SU-DHL-6 (cell line): ENCODE results near the gene THBS2.

Experiments used
- H2AFZ ChIP-seq: fragments of 200-600 bp; sonication (generic); 2 replicates; pipeline ENCODE4 v1.6.1; 2014; ENCODE audit warnings: low read depth, mild to moderate bottlenecking, moderate library complexity, mixed read lengths, antibody characterized with exemption, low read length; ENCODE audit not compliant: severe bottlenecking
- H3F3A ChIP-seq: fragments of 200-600 bp; shearing (Covaris generic); 2 replicates; pipeline ENCODE4 v1.6.0; 2016; ENCODE audit warnings: antibody characterized with exemption, mild to moderate bottlenecking; ENCODE audit not compliant: insufficient read depth
- H3K27ac ChIP-seq: fragments of 200-600 bp; sonication (generic); 2 replicates; pipeline ENCODE4 v1.5.1; 2016; ENCODE audit warnings: low read depth, mild to moderate bottlenecking, low read length, moderate library complexity, mixed read lengths
- H3K27me3 ChIP-seq: fragments of 200-600 bp; sonication (generic), shearing (Covaris generic); 2 replicates; pipeline ENCODE4 v1.6.0; 2014; ENCODE audit warnings: mild to moderate bottlenecking, low read length
- H3K36me3 ChIP-seq: fragments of 200-600 bp; sonication (generic); 2 replicates; pipeline ENCODE4 v1.6.1; 2014; ENCODE audit warnings: mild to moderate bottlenecking, low read length, mixed read lengths
- H3K4me2 ChIP-seq: fragments of 300-600, 200-600 bp; shearing (Covaris generic), sonication (generic); 2 replicates; pipeline ENCODE4 v1.6.0; 2014; ENCODE audit warnings: low read length, low read depth, mild to moderate bottlenecking; ENCODE audit not compliant: poor library complexity, severe bottlenecking
- H3K4me3 ChIP-seq: fragments of 200-600 bp; sonication (generic); 2 replicates; pipeline ENCODE4 v1.5.1; 2014; ENCODE audit warnings: antibody characterized with exemption, low read length, mild to moderate bottlenecking, mixed read lengths; ENCODE audit not compliant: insufficient read depth, poor library complexity, severe bottlenecking
- H3K79me2 ChIP-seq: fragments of 200-600 bp; sonication (generic); 2 replicates; pipeline ENCODE4 v1.6.1; 2014; ENCODE audit warnings: mild to moderate bottlenecking, low read length, moderate library complexity; ENCODE audit not compliant: insufficient read depth
- H3K9ac ChIP-seq: fragments of 200-600 bp; sonication (generic); 2 replicates; pipeline ENCODE4 v1.7.0; 2014; ENCODE audit warnings: mild to moderate bottlenecking, low read length
- H3K9me2 ChIP-seq: fragments of 200-600 bp; sonication (generic); replicated peaks from 2 replicates; pipeline ENCODE4 v1.6.1; 2014; ENCODE audit warnings: low read length; ENCODE audit not compliant: insufficient read depth
- H3K9me3 ChIP-seq: fragments of 200-600 bp; sonication (generic); 2 replicates; pipeline ENCODE4 v1.6.1; 2014; ENCODE audit warnings: low read length, mixed read lengths; ENCODE audit not compliant: insufficient read depth
- H4K20me1 ChIP-seq: fragments of 200-600 bp; sonication (generic); 2 replicates; pipeline ENCODE4 v1.6.1; 2014; ENCODE audit warnings: low read depth, mild to moderate bottlenecking, antibody characterized with exemption, low read length, moderate library complexity, mixed read lengths
- EZH2phosphoT487 ChIP-seq: fragments of 200-600 bp; sonication (generic), shearing (Covaris generic); conservative IDR thresholded peaks from 2 replicates; pipeline ENCODE4 v1.6.1; 2018; ENCODE audit warnings: mild to moderate bottlenecking, antibody characterized with exemption, low read length, moderate library complexity, mixed read lengths
- TF ChIP-seq, protein P1 (sequence below): fragments of 200-600 bp; sonication (generic); IDR thresholded peaks from one replicate; pipeline ENCODE4 v1.5.1; 2017; ENCODE audit warnings: antibody characterized with exemption, mild to moderate bottlenecking, low read length, moderate library complexity; ENCODE audit not compliant: insufficient read depth, poor library complexity, severe bottlenecking

Gene THBS2

DNA sequence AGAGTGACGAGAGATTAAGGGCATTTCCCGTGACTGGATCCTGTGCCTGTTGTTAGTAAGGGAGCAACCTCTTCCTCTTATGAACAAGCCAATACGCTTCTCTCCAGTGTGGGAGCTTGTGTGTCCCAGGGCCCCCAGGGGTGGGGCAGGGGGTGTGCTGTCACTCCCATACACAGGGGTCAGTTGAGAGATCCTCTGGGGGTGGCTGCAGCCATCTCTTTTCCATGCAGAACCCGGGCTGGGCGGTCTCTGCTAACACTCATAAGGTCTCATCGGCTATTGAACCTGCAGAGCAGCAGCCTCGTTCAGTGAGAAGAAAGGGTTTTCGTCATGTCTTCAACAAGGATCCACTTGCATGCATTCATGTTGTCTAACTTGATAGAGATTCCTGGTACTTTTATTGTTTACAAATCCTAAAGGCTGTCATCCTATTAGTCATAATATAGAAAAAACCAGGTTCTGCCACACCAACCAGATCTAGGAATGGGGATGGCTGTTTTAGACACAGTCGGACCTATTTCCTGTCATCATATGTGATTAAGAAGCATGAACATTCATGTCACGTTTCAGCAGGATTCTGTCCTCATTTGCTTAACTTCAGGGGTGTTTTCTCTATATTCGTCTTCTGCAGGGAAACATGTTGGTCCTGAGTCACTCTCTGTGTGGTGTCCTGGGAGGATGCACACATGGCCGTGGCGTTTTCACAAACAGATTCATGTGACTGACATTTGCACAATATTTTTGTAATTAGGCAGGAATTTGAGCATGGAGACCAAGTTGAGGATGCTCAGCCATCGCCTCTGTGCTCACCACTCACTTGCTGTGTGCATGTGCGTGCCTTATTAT, 13.3 kb upstream of the THBS2 start:
- no peak for TF ChIP-seq EZH2phosphoT487
- TF ChIP-seq, protein P1, sequence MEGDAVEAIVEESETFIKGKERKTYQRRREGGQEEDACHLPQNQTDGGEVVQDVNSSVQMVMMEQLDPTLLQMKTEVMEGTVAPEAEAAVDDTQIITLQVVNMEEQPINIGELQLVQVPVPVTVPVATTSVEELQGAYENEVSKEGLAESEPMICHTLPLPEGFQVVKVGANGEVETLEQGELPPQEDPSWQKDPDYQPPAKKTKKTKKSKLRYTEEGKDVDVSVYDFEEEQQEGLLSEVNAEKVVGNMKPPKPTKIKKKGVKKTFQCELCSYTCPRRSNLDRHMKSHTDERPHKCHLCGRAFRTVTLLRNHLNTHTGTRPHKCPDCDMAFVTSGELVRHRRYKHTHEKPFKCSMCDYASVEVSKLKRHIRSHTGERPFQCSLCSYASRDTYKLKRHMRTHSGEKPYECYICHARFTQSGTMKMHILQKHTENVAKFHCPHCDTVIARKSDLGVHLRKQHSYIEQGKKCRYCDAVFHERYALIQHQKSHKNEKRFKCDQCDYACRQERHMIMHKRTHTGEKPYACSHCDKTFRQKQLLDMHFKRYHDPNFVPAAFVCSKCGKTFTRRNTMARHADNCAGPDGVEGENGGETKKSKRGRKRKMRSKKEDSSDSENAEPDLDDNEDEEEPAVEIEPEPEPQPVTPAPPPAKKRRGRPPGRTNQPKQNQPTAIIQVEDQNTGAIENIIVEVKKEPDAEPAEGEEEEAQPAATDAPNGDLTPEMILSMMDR: no peak
- H3K4me3 ChIP-seq: no peak overlapping the region
- H3K9me3 ChIP-seq: no peaks in the 10 kb centered on the region
- H3K79me2 ChIP-seq: no peaks in the 10 kb centered on the region
- H4K20me1 ChIP-seq: no peaks in the 10 kb centered on the region
- H3K36me3 ChIP-seq: no peaks in the 10 kb centered on the region
- H3K9ac ChIP-seq: no peak overlapping the region
- no peaks in the 10 kb centered on the region for H3K9me2 ChIP-seq
- H3K27me3 ChIP-seq: no peaks in the 10 kb centered on the region
- no peak overlapping the region for H3K27ac ChIP-seq
- H3K4me2 ChIP-seq: no peak overlapping the region
- H2AFZ ChIP-seq: no peak overlapping the region
- no peaks in the 10 kb centered on the region for H3F3A ChIP-seq

DNA sequence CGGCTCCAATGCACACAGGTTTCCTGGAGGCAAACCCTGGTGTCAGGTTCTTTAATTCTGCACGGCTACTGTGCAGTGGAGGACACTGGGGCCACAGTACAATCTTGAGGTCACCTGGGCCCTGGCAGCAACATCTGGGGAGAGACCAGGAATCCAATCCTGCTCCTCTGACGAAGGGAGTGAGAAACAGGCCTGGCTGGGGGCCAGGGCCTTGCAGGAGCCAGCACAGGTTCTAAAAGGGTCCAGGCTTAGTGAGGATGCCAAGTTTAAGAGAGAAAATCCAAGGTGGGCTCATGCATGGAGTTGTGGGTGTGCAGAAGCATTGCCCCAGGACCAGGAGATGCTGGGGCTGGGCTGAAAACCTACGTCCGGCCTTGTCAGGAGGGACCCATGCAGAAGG, 12.6 kb upstream of the THBS2 start:
- TF ChIP-seq EZH2phosphoT487: no peak
- Histone ChIP-seq H3K27me3 (no peaks in the 10 kb centered on the region), H2AFZ (no peak overlapping the region), H3K27ac (no peak overlapping the region), H3F3A (no peaks in the 10 kb centered on the region), H3K9me2 (no peaks in the 10 kb centered on the region), H3K79me2 (no peaks in the 10 kb centered on the region), H3K4me3 (no peak overlapping the region), H3K4me2 (no peak overlapping the region), H4K20me1 (no peaks in the 10 kb centered on the region), H3K9ac (no peak overlapping the region), H3K36me3 (no peaks in the 10 kb centered on the region), H3K9me3 (no peaks in the 10 kb centered on the region)

DNA sequence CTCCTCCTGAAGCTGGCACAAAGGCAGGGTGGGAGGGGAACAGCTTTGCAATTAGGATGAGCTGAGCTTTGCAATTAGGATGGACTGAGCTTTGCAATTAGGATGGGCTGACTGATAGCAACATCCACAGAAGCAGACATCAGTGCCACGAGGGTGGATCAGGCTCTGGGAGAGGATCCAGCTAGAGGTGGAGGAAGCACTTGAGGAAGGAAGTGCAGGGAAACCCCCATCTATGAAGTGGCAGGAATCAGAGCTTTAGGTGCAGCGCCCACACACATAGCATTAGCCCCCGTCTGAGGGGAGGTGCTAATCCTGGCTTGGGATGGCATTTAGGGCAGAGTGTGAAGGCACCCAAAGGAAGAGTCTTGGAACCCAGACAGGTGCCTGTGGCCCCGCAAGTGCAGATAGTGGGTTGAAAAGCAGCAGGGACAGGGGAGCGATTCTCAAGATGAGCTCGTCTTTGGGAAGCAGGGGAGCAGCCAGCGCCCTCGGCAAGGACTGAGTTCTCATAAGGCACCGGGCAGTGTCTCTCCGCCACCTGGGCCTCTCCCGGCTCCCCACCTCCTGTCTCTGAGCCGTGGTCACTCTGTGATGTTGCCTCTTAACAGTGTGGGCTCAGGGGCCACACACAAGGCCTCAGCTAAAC, 12.0 kb upstream of the THBS2 start:
- Histone ChIP-seq H4K20me1 (no peaks in the 10 kb centered on the region), H3K4me3 (no peak overlapping the region), H3K9ac (no peak overlapping the region), H3K9me3 (no peaks in the 10 kb centered on the region), H3K36me3 (no peaks in the 10 kb centered on the region), H3K9me2 (no peaks in the 10 kb centered on the region), H3K27me3 (no peaks in the 10 kb centered on the region), H3K27ac (no peak overlapping the region), H3F3A (no peaks in the 10 kb centered on the region), H3K4me2 (no peak overlapping the region), H2AFZ (no peak overlapping the region), H3K79me2 (no peaks in the 10 kb centered on the region)
- no peak for TF ChIP-seq EZH2phosphoT487

DNA sequence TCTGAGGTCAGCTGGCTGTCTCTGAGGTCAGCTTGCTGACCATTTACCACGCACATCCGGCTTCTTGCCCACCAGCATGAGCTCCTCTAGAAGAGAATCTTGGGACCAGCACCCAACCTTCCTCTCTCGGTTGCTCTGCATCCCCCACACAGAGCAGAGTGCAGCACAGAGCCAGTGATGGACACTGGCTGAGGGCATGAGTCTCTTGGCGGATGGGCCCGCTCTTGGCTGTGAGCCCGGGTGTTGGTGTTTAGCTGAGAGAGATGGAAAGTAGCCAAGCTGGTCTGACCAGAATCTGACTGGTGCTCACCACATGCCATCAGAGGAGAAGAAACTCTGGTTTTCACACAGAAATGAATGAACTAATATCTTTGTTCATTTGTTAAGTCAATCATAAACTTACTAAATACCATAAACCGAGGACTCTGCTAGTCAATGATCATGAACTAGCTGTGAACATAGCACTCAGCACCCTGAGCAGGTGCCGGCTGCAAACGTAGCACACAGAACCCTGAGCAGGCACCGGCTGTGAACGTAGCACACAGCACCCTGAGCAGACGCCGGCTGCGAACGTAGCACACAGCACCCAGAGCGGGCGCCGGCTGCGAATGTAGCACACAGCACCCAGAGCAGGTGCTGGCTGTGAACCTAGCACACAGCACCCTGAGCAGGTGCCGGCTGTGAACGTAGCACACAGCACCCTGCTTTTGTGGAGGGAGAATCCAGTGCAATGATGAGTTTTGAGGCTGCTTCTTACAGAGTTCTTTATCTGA, 10.4 kb upstream of the THBS2 start:
- TF ChIP-seq EZH2phosphoT487: no peak
- TF ChIP-seq, protein P1: no peak
- Histone ChIP-seq H3K9me2 (no peaks in the 10 kb centered on the region), H3K9ac (no peak overlapping the region)

More for the DNA sequence above, 10.4 kb upstream of the THBS2 start:
- Histone ChIP-seq H3K4me2 (no peak overlapping the region), H2AFZ (no peak overlapping the region), H3K27ac (no peak overlapping the region), H3F3A (no peaks in the 10 kb centered on the region), H3K4me3 (no peak overlapping the region), H3K79me2 (no peaks in the 10 kb centered on the region), H3K36me3 (no peaks in the 10 kb centered on the region), H4K20me1 (no peaks in the 10 kb centered on the region), H3K9me3 (no peaks in the 10 kb centered on the region), H3K27me3 (no peaks in the 10 kb centered on the region)
